OCI-LY7 (cell line): ENCODE data around the gene CD44. TPM values are rescaled to one million over a fixed set of nuclear protein-coding genes. Genes with fewer than 3 reads are reported as not detected.
A peak's percentile ranks its signal among the peaks of the same experiment; 100 is the strongest.

Source experiments
- BruUV-seq: library from RNA; stranded (reverse); fragments of 400-500 nt; replicated peaks from 2 replicates; lab custom pipeline; 2021; lab: Mats Ljungman, UMichigan
- CTCF ChIA-PET: fragments of 300-600 bp; sonication (Branson Sonifier 250); formaldehyde crosslinking; loops from one replicate; lab custom pipeline; 2022; ENCODE audit warnings: antibody characterized with exemption; ENCODE audit not compliant: unreplicated experiment; lab: Charles Lee
- POLR2A ChIA-PET: fragments of 300-600 bp; sonication (Branson Sonifier 250); formaldehyde crosslinking; loops from one replicate; lab custom pipeline; 2022; ENCODE audit warnings: antibody characterized with exemption; lab: Charles Lee
- DNase-seq: peaks from one replicate; pipeline ENCODE4 v3.0.0-alpha.2; 2015; ENCODE audit warnings: low spot score
- H2AFZ ChIP-seq: fragments of 200-600 bp; sonication (generic), shearing (Covaris generic); 2 replicates; pipeline ENCODE4 v1.6.1; 2014; ENCODE audit warnings: mild to moderate bottlenecking, antibody characterized with exemption, low read length, moderate library complexity
- H3K27ac ChIP-seq: fragments of 200-600 bp; sonication (generic); 2 replicates; pipeline ENCODE4 v1.5.1; 2014; ENCODE audit warnings: mixed run types, low read depth, mild to moderate bottlenecking, moderate library complexity, low read length, inconsistent platforms; ENCODE audit not compliant: poor library complexity, severe bottlenecking
- H3K36me3 ChIP-seq: fragments of 200-600 bp; sonication (generic); 2 replicates; pipeline ENCODE4 v1.6.1; 2014; ENCODE audit warnings: mild to moderate bottlenecking, antibody characterized with exemption, low read length, moderate library complexity, mixed read lengths; ENCODE audit not compliant: insufficient read depth
- H3K4me1 ChIP-seq: fragments of 200-600 bp; sonication (generic); 2 replicates; pipeline ENCODE4 v1.5.1; 2014; ENCODE audit warnings: mild to moderate bottlenecking, low read length; ENCODE audit not compliant: insufficient read depth, poor library complexity, severe bottlenecking
- H3K4me2 ChIP-seq: fragments of 200-600 bp; sonication (generic); 2 replicates; pipeline ENCODE4 v1.6.1; 2014; ENCODE audit warnings: mild to moderate bottlenecking, low read length
- H3K4me3 ChIP-seq: fragments of 200-600 bp; sonication (generic); 2 replicates; pipeline ENCODE4 v1.5.1; 2014; ENCODE audit warnings: mild to moderate bottlenecking, low read depth, low read length; ENCODE audit not compliant: poor library complexity, severe bottlenecking
- H3K79me2 ChIP-seq: fragments of 200-600 bp; sonication (generic); 2 replicates; pipeline ENCODE4 v1.6.1; 2016; ENCODE audit warnings: low read depth, mild to moderate bottlenecking, low read length, moderate library complexity, mixed read lengths; ENCODE audit not compliant: insufficient read depth
- H3K9me2 ChIP-seq: fragments of 200-600 bp; sonication (generic); 2 replicates; pipeline ENCODE4 v1.6.1; 2016; ENCODE audit warnings: mild to moderate bottlenecking, low read length, mixed read lengths; ENCODE audit not compliant: insufficient read depth
- H3K9me3 ChIP-seq: fragments of 200-600 bp; sonication (generic); 2 replicates; pipeline ENCODE4 v1.6.1; 2014; ENCODE audit warnings: mild to moderate bottlenecking, mixed run types, low read length, mixed read lengths
- H4K20me1 ChIP-seq: fragments of 200-600 bp; sonication (generic); 2 replicates; pipeline ENCODE4 v1.6.1; 2014; ENCODE audit warnings: mild to moderate bottlenecking, antibody characterized with exemption, low read length, moderate library complexity, mixed read lengths; ENCODE audit not compliant: insufficient read depth
- CTCF ChIP-seq: fragments of 200-600 bp; sonication (generic); conservative IDR thresholded peaks from 2 replicates; pipeline ENCODE4 v1.5.1; 2014; ENCODE audit warnings: mild to moderate bottlenecking, antibody characterized with exemption, low read length, moderate library complexity, mixed read lengths
- EZH2phosphoT487 ChIP-seq: fragments of 200-600 bp; sonication (generic); IDR thresholded peaks from 2 replicates; pipeline ENCODE4 v1.6.1; 2018; ENCODE audit warnings: low read depth, borderline replicate concordance, mild to moderate bottlenecking, mixed run types, antibody characterized with exemption, low read length, moderate library complexity, mixed read lengths
- intact Hi-C: fragments of 100-400 bp; cut with micrococcal nuclease; formaldehyde crosslinking; loops from one replicate; pipeline ENCODE4 v1.10.0; 2022; ENCODE audit not compliant: unreplicated experiment
- total RNA-seq, 2 experiments: library from RNA; depleted of rRNA in 1 of 2; stranded (reverse); fragments of >200 nt in 1 of 2; shearing (Covaris generic) in 1 of 2; gene quantifications; 2 replicates each; pipeline ENCODE4 v1.2.3, GENCODE V29; 2014 to 2022

The CD44 gene
- total RNA-seq, 2 experiments from 2014 or later: 0.55 TPM; not detected in 1

GRCh38 chr11:35116762-35117640, 22.0 kb upstream of the CD44 start:
- Histone ChIP-seq H3K79me2 (no peaks in the 10 kb centered on the region), H4K20me1 (no peaks in the 10 kb centered on the region), H3K9me3 (no peaks in the 10 kb centered on the region), H3K4me3 (no peak overlapping the region), H3K4me2 (peak overlapping the region; percentile 64), H2AFZ (peak overlapping the region; percentile 60; the same call in 1 of the 2 replicates), H3K27ac (no peak overlapping the region), H3K4me1 (peaks cover 84% of the 10 kb centered on the region), H3K36me3 (no peaks in the 10 kb centered on the region), H3K9me2 (no peaks in the 10 kb centered on the region)
- DNase-seq: no peak
- no peak for TF ChIP-seq CTCF
- ChIA-PET POLR2A (interaction anchor here (0.9 to 4.0 kb wide), 15 partner anchors 10 to 190 kb away, joined by 3 to 23 read pairs (median 3); partner anchors contain the start of gene CD44), CTCF (interaction anchor here (0.9 to 1.3 kb wide), 3 partner anchors 24 to 58 kb away, joined by 3 to 4 read pairs (median 4); no protein-coding TSS in a partner anchor)
- no TSS peak for BruUV-seq
- intact Hi-C loops: no loop called here

DNA sequence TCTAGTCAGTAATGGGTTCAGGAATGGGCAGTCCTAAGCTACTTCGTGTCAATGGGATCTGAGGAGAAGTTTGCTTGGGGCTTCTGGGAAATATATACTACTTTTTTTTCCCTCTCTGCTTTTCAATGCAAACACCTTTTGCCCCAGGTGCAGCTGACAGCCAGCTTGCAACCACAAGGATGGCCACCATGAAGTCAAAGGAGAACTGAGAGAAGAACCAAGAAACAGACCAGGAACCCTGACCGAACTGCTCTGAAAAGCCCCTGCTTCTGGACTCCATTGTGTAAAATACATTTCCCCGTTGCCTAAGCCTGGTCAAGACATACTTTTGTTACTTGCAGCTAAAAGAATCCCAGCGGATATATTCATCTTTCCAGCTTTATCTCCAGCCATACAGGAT, 20.1 kb upstream of the CD44 start:
- no peaks in the 10 kb centered on the region for H3K79me2 ChIP-seq
- H2AFZ ChIP-seq: peak overlapping the region; percentile 76
- H3K27ac ChIP-seq: peak overlapping the region; percentile 47
- intact Hi-C loops: loop anchor here (1.0 kb wide), 1 partner anchor 25 kb away; no protein-coding TSS in a partner anchor
- H3K36me3 ChIP-seq: no peaks in the 10 kb centered on the region
- no peak overlapping the region for H3K4me3 ChIP-seq
- H3K9me3 ChIP-seq: no peaks in the 10 kb centered on the region
- no peaks in the 10 kb centered on the region for H4K20me1 ChIP-seq
- ChIA-PET CTCF (interaction anchor here (1.2 kb wide), 1 partner anchor 24 kb away, joined by 3 read pairs; no protein-coding TSS in a partner anchor), POLR2A (interaction anchor here (0.8 to 1.2 kb wide), 4 partner anchors 9 to 60 kb away, joined by 3 read pairs; no protein-coding TSS in a partner anchor)
- H3K4me1 ChIP-seq: peaks cover 88% of the 10 kb centered on the region
- H3K4me2 ChIP-seq: peak overlapping the region; percentile 55
- H3K9me2 ChIP-seq: no peaks in the 10 kb centered on the region
- TF ChIP-seq EZH2phosphoT487 (no peak), CTCF (no peak)
- no TSS peak for BruUV-seq
- peak; percentile 80 for DNase-seq
